Lower leg skin (tissue), 3 donors: Measurements from ENCODE around the gene EHBP1.

Source experiments
- CTCF ChIP-seq, 3 donors: fragments of 450-650 bp; IDR thresholded peaks; one replicate each; pipeline ENCODE4 v1.5.1; 2016; ENCODE audit warnings: antibody characterized with exemption in 3 of 3, mild to moderate bottlenecking in 3 of 3, moderate library complexity in 2 of 3
- POLR2A ChIP-seq, 2 donors: fragments of 450-650 bp; IDR thresholded peaks; one replicate each; pipeline ENCODE4 v1.6.1; 2016 to 2017; ENCODE audit warnings: antibody characterized with exemption in 2 of 2, mild to moderate bottlenecking in 1 of 2, moderate library complexity in 1 of 2

GRCh38 chr2:62956651-62957050, 251.1 kb downstream of the EHBP1 start:
- no peak for TF ChIP-seq CTCF (IDR thresholded peaks at IDR 0.05)
- no peak for TF ChIP-seq POLR2A (IDR thresholded peaks at IDR 0.05)
